WTC11 (cell line): ENCODE data around the gene SLC10A2.

Experiments used
- ELF4 ChIP-seq: sonication (generic); formaldehyde crosslinking; IDR thresholded peaks from 2 replicates; pipeline ENCODE4 v1.8.1; 2022; ENCODE audit warnings: low read depth, mild to moderate bottlenecking, moderate library complexity, missing genetic modification reagents
- SMAD4 ChIP-seq: sonication (generic); formaldehyde crosslinking; IDR thresholded peaks from 2 replicates; pipeline ENCODE4 v1.8.0; 2022; ENCODE audit warnings: mild to moderate bottlenecking, missing genetic modification reagents
- ZNF121 ChIP-seq: sonication (generic); formaldehyde crosslinking; IDR thresholded peaks from 2 replicates; pipeline ENCODE4 v1.8.0; 2023; ENCODE audit warnings: missing genetic modification reagents
- ZNF416 ChIP-seq: fragments of 250-450 bp; sonication (Bioruptor Pico); IDR thresholded peaks from 2 replicates; pipeline ENCODE4 v1.9.0; 2021; ENCODE audit warnings: mild to moderate bottlenecking, inconsistent platforms
- ZNF423 ChIP-seq: fragments of 250-450 bp; sonication (Bioruptor Pico); IDR thresholded peaks from 2 replicates; pipeline ENCODE4 v2.1.2; 2022; ENCODE audit warnings: mild to moderate bottlenecking, moderate library complexity
- TF ChIP-seq, protein P1 (sequence below): fragments of 200-600 bp; IDR thresholded peaks from 2 replicates; pipeline ENCODE4 v1.8.0; 2022; ENCODE audit warnings: antibody characterized with exemption
- TF ChIP-seq, protein P2 (sequence below): sonication (generic); formaldehyde crosslinking; IDR thresholded peaks from 2 replicates; pipeline ENCODE4 v1.8.0; 2022; ENCODE audit warnings: mild to moderate bottlenecking, missing genetic modification reagents
- TF ChIP-seq, protein P3 (sequence below): sonication (generic); formaldehyde crosslinking; IDR thresholded peaks from 2 replicates; pipeline ENCODE4 v1.8.0; 2022; ENCODE audit warnings: mild to moderate bottlenecking, missing genetic modification reagents
- TF ChIP-seq, protein P4 (sequence below): sonication (generic); formaldehyde crosslinking; IDR thresholded peaks from 2 replicates; pipeline ENCODE4 v1.8.1; 2023; ENCODE audit warnings: mild to moderate bottlenecking, missing genetic modification reagents, moderate library complexity

DNA sequence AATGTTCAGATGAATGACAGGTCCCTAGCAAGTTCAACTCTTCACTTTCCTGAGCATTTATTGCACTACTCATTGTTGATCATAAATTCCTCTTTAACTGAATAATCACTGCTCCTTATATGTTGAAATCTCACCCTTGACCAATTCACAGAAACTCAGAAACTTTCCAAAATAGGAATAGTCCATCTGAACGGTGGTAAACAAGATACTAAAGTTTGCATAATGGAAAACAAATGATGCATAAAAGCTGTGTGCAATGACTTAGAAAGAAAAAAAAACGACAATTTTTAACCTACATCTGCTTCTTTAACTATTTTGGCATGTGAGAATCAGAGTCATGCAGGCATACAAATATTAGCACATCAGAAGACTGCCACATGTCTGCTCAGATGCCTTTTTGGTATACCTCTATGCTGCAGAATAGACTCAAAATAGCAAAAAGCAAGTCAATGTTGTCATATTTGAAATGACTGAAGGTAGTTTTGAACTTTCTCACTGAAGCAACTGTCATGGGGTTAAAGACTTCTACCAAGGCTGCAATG, 34.8 kb downstream of the SLC10A2 start:
- TF ChIP-seq ZNF121 (CRISPR knock-in tag) (no peak), ELF4 (CRISPR knock-in tag) (no peak), ZNF423 (CRISPR knock-in tag) (no peak), SMAD4 (CRISPR knock-in tag) (no peak), ZNF416 (CRISPR knock-in tag) (no peak)
- TF ChIP-seq, protein P1, sequence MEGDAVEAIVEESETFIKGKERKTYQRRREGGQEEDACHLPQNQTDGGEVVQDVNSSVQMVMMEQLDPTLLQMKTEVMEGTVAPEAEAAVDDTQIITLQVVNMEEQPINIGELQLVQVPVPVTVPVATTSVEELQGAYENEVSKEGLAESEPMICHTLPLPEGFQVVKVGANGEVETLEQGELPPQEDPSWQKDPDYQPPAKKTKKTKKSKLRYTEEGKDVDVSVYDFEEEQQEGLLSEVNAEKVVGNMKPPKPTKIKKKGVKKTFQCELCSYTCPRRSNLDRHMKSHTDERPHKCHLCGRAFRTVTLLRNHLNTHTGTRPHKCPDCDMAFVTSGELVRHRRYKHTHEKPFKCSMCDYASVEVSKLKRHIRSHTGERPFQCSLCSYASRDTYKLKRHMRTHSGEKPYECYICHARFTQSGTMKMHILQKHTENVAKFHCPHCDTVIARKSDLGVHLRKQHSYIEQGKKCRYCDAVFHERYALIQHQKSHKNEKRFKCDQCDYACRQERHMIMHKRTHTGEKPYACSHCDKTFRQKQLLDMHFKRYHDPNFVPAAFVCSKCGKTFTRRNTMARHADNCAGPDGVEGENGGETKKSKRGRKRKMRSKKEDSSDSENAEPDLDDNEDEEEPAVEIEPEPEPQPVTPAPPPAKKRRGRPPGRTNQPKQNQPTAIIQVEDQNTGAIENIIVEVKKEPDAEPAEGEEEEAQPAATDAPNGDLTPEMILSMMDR: no peak
- TF ChIP-seq, protein P2, sequence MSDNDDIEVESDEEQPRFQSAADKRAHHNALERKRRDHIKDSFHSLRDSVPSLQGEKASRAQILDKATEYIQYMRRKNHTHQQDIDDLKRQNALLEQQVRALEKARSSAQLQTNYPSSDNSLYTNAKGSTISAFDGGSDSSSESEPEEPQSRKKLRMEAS: no peak
- TF ChIP-seq, protein P3, sequence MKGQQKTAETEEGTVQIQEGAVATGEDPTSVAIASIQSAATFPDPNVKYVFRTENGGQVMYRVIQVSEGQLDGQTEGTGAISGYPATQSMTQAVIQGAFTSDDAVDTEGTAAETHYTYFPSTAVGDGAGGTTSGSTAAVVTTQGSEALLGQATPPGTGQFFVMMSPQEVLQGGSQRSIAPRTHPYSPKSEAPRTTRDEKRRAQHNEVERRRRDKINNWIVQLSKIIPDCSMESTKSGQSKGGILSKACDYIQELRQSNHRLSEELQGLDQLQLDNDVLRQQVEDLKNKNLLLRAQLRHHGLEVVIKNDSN (CRISPR knock-in tag): no peak
- TF ChIP-seq, protein P4, sequence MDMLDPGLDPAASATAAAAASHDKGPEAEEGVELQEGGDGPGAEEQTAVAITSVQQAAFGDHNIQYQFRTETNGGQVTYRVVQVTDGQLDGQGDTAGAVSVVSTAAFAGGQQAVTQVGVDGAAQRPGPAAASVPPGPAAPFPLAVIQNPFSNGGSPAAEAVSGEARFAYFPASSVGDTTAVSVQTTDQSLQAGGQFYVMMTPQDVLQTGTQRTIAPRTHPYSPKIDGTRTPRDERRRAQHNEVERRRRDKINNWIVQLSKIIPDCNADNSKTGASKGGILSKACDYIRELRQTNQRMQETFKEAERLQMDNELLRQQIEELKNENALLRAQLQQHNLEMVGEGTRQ (CRISPR knock-in tag): no peak
